Kidney (tissue), 14 donors: ENCODE results near the gene SORCS2. TPM values are rescaled to one million over a fixed set of nuclear protein-coding genes. Genes with fewer than 3 reads are reported as not detected.

Experiments
- DNase-seq, 5 donors: peaks; one replicate each; pipeline ENCODE4 v3.0.0-alpha.2; 2013 to 2020
- FAIRE-seq: peaks from 2 replicates; lab custom pipeline; 2012; peaks lifted over from hg19 to GRCh38; lab: Jason Lieb, UNC
- H3K27ac ChIP-seq, 2 donors: one replicate each; pipeline ENCODE4 v1.7.0; 2013; ENCODE audit warnings: low read depth in 2 of 2, low read length in 2 of 2, inconsistent platforms in 1 of 2
- H3K27me3 ChIP-seq: one replicate; pipeline ENCODE4 v1.7.1; 2013; ENCODE audit warnings: low read length, inconsistent platforms; ENCODE audit not compliant: control insufficient read depth, insufficient read depth
- H3K36me3 ChIP-seq, 3 donors: one replicate each; pipeline versions ENCODE4 v1.7.0 to v1.7.1; 2013; ENCODE audit warnings: low read length in 3 of 3, control low read depth in 1 of 3, inconsistent platforms in 1 of 3; ENCODE audit not compliant: insufficient read depth in 3 of 3, control insufficient read depth in 2 of 3
- H3K4me1 ChIP-seq, 3 donors: one replicate each; pipeline versions ENCODE4 v1.7.0 to v1.7.1; 2013; ENCODE audit warnings: low read length in 3 of 3, inconsistent platforms in 1 of 3, low read depth in 1 of 3; ENCODE audit not compliant: control insufficient read depth in 2 of 3, insufficient read depth in 2 of 3
- H3K4me3 ChIP-seq, 3 donors: one replicate each; pipeline versions ENCODE4 v1.7.0 to v1.8.1; 2013; ENCODE audit warnings: low read length in 3 of 3, control low read depth in 1 of 3, inconsistent platforms in 1 of 3
- H3K9ac ChIP-seq, 3 donors: one replicate each; pipeline versions ENCODE4 v1.7.0 to v1.7.1; 2013; ENCODE audit warnings: low read length in 3 of 3, control low read depth in 1 of 3, inconsistent platforms in 1 of 3
- H3K9me3 ChIP-seq, 3 donors: one replicate each; pipeline versions ENCODE4 v1.7.0 to v1.7.1; 2013; ENCODE audit warnings: low read length in 3 of 3, control low read depth in 1 of 3, inconsistent platforms in 1 of 3; ENCODE audit not compliant: control insufficient read depth in 2 of 3, insufficient read depth in 1 of 3
- CTCF ChIP-seq: IDR thresholded peaks from 3 replicates; pipeline ENCODE4 v1.5.1; 2012; ENCODE audit warnings: mild to moderate bottlenecking, moderate library complexity, borderline replicate concordance; ENCODE audit not compliant: insufficient read depth; ENCODE audit errors: extremely low read depth
- intact Hi-C: fragments of 100-400 bp; cut with DNase I; formaldehyde crosslinking; loops from one replicate; pipeline ENCODE4 v1.11.1; 2022
- polyA plus RNA-seq: library from polyadenylated mRNA; stranded (reverse); fragments of 350-450 nt; fragmentation: Illumina TruSeq; extraction: RNeasy Lipid Tissue Mini Kit (QIAGEN cat#74804); gene quantifications from one replicate; pipeline ENCODE4 v1.2.3, GENCODE V29; 2014; ENCODE audit warnings: low read depth, low replicate concordance; ENCODE audit not compliant: insufficient read depth
- total RNA-seq: library from RNA; stranded (reverse); fragmentation: NEBNext Ultra II Directional; extraction: Animal tissue kit (Norgen Biotek cat#: 25700); gene quantifications from one replicate; pipeline ENCODE4 v1.2.1, GENCODE V29; 2021
- donor health status: control.
- donor health status: control.
- donor health status: control.
- donor health status: control.
- donor health status: control.
- donor health status: DM: yes; HTN: yes; CAD: no.
- donor health status: Normal renal cell carcinoma (clear cell type).

Gene SORCS2
- total and polyA plus RNA-seq, 2 donors from 2014 or later, result 6.1 to 9.1 TPM

GRCh38 chr4:7559741-7560395, 367.5 kb downstream of the SORCS2 start:
- Histone ChIP-seq H3K4me1 (no peaks in the 10 kb centered on the region), H3K4me3 (no peak overlapping the region), H3K27ac (no peak overlapping the region), H3K9me3 (no peaks in the 10 kb centered on the region), H3K9ac (no peak overlapping the region), H3K36me3 (no peaks in the 10 kb centered on the region), H3K27me3 (no peaks in the 10 kb centered on the region)
- intact Hi-C loops, result no loop called here
- no peak for DNase-seq
- FAIRE-seq, result no peak
- TF ChIP-seq CTCF, result no peak

GRCh38 chr4:7561557-7561956, 369.2 kb downstream of the SORCS2 start:
- DNase-seq, result no peak
- Histone ChIP-seq H3K4me3 (no peak overlapping the region), H3K9me3 (peaks cover 0 to 3% (median 3%) of the 10 kb centered on the region in 3 donors), H3K4me1 (no peaks in the 10 kb centered on the region), H3K27me3 (no peaks in the 10 kb centered on the region), H3K36me3 (no peaks in the 10 kb centered on the region), H3K9ac (no peak overlapping the region), H3K27ac (no peak overlapping the region)
- intact Hi-C loops, result no loop called here
- no peak for FAIRE-seq
- TF ChIP-seq CTCF, result no peak

- no peak for FAIRE-seq
Measured at GRCh38 chr4:7564242-7564641, 371.9 kb downstream of the SORCS2 start.

More at GRCh38 chr4:7564242-7564641, 371.9 kb downstream of the SORCS2 start:
- H3K27ac ChIP-seq, result no peak overlapping the region
- intact Hi-C loops, result no loop called here
- DNase-seq, result no peak
- H3K9ac ChIP-seq, result no peak overlapping the region
- TF ChIP-seq CTCF, result no peak
- H3K36me3 ChIP-seq, result no peaks in the 10 kb centered on the region
- no peaks in the 10 kb centered on the region for H3K27me3 ChIP-seq
- peaks cover 0 to 3% (median 3%) of the 10 kb centered on the region in 3 donors for H3K9me3 ChIP-seq
- H3K4me1 ChIP-seq, result no peaks in the 10 kb centered on the region
- H3K4me3 ChIP-seq, result no peak overlapping the region
